ENCODE results near the gene PEX3. TPM values are rescaled to one million over a fixed set of nuclear protein-coding genes. Genes with fewer than 3 reads are reported as not detected.
A peak's percentile ranks its signal among the peaks of the same experiment; 100 is the strongest.
"Not testable (repeated sequence)": the region's sequence is repeated elsewhere in the genome, so short reads cannot be mapped to it uniquely, and the experiment has no call there.

Gene PEX3
- total RNA-seq, 1 donor from 2014 or later: 27.1 TPM

DNA sequence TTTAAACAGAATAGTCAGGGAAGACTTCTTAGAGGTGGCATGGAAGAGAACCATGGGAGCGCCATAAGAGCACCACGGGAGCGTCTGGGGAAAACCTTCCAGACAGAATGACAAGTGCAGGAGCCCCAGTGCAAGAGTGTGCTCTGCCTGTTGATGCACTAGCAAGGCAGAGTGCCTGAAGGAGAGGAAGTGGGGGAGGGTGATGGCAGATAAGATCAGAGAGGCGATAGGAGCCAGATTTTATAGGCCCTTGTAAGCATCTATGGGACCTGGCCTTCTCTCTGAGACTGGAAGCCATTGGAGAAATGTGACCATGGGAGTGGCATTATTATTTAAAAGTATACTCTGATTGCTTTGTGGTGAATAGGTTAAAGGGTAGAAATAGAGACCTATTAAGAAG is 47.8 kb downstream of the PEX3 start:
- intact Hi-C loops (cut with DNase I): loop anchor here (5.0 kb wide), 1 partner anchor 361 kb away; no protein-coding TSS in a partner anchor
- DNase-seq (ENCODE audit: low spot score) (no peak), ATAC-seq (no peak)

- ATAC-seq (no peak), DNase-seq (ENCODE audit: low spot score) (no peak)
- intact Hi-C loops (cut with DNase I): no loop called here
Observed at GRCh38 chr6:143501851-143502250, 51.2 kb downstream of the PEX3 start.

- intact Hi-C loops (cut with DNase I): no loop called here
- ATAC-seq (no peak), DNase-seq (ENCODE audit: low spot score) (no peak)
Observed at GRCh38 chr6:143504369-143504768, 53.8 kb downstream of the PEX3 start.

- intact Hi-C loops (cut with DNase I): no loop called here
- DNase-seq (ENCODE audit: low spot score) (no peak), ATAC-seq (no peak)
Observed at GRCh38 chr6:143505111-143505510, 54.5 kb downstream of the PEX3 start.

GRCh38 chr6:143505537-143505936 is 54.9 kb downstream of the PEX3 start:
- intact Hi-C loops (cut with DNase I): no loop called here
- ATAC-seq (no peak), DNase-seq (ENCODE audit: low spot score) (no peak)

DNA sequence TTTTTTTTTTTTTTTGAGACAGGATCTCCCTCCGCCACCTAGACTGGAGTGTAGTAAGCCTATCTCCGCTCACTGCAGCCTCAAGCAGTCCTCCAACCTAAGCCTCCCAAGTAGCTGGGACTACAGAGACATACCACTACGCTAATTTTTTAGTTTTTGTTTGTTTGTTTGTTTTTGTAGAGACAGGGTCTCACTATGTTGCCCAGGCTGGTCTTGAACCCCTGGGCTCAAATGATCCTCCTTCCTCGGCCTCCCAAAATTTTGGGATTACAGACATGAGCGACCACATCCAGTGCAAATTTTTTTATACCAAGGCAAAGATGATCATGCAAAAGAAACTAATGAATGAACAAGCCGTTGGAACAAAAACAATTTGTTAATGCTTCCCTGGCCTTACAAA is 55.6 kb downstream of the PEX3 start:
- intact Hi-C loops (cut with DNase I): no loop called here
- DNase-seq (ENCODE audit: low spot score): no peak
- no peak for ATAC-seq

GRCh38 chr6:143506620-143507019 is 56.0 kb downstream of the PEX3 start:
- intact Hi-C loops (cut with DNase I): no loop called here
- ATAC-seq: no peak
- no peak for DNase-seq (ENCODE audit: low spot score)

DNA sequence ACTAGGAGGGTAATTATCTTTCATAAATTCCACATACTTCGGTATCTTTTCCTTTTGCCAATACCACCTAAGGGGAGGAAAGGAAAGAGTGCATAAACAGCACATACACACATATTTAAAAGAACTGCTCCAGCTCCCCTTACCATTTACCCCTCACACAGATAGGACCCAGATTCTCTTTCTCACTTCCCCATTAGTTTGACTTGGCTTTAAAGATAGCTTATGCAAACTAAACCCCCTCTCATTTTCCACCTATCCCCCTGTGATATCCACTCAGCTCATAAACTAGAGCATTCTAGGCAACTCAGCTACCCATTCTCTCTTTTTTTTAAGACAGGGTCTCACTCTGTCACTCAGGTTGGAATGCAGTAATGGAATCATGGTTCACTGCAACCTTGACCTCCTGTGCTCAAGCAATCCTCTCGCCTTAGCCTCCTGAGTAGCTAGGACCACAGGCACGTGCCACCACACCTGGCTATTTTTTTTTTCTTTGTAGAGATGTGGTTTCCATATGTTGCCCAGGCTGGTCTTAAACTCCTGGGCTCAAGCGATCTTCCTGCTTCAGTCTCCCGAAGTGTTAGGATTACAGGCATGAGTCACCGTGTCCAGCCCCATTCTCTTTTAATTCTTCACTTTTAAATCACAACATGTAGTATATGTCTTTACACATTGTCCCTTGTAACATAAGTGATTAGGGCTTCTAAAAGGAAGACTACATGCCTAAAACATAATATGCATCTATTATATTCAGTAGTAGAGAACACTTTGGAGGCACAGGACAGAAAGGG is 56.9 kb downstream of the PEX3 start:
- intact Hi-C loops (cut with DNase I): no loop called here
- ATAC-seq (no peak), DNase-seq (ENCODE audit: low spot score) (no peak)

DNA sequence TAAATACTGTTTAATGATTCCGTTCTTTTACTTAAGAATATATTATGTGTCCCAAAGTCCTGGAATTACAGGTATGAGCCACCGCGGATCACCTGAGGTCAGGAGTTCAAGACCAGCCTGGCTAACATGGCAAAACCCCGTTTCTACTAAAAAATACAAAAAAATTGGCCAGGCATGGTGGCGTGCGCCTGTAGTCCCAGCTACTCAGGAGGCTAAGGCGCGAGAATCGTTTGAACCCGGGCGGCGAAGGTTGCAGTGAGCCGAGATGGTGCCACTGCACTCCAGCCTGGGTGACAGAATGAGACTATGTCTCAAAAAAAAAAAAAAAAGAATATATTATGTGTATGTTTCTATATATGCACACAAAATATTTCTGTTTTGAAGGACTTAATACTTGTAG is 59.7 kb downstream of the PEX3 start:
- ATAC-seq; intact Hi-C loops (cut with DNase I): not testable (repeated sequence)

GRCh38 chr6:143510991-143511891 is 60.6 kb downstream of the PEX3 start, which contains the start of gene FUCA2:
Gene FUCA2 (minus strand): TSS chr6:143511720. CDS start chr6:143511634, 86 bp downstream.
- ATAC-seq (peak; percentile 96), DNase-seq (ENCODE audit: low spot score) (peak; percentile 93)
- intact Hi-C loops (cut with DNase I): no loop called here

More for the DNA sequence above, 59.7 kb downstream of the PEX3 start:
- not testable (repeated sequence) for DNase-seq (ENCODE audit: low spot score)

GRCh38 chr6:143513410-143513809 is 62.8 kb downstream of the PEX3 start:
- ATAC-seq: no peak
- intact Hi-C loops (cut with DNase I): no loop called here
- no peak for DNase-seq (ENCODE audit: low spot score)

GRCh38 chr6:143515061-143515760 is 64.6 kb downstream of the PEX3 start:
- no peak for ATAC-seq
- intact Hi-C loops (cut with DNase I): no loop called here
- DNase-seq (ENCODE audit: low spot score): no peak

- no peak for ATAC-seq
Observed at GRCh38 chr6:143515766-143516355, 65.3 kb downstream of the PEX3 start.

GRCh38 chr6:143516690-143517446 is 66.3 kb downstream of the PEX3 start:
- intact Hi-C loops (cut with DNase I): no loop called here
- no peak for ATAC-seq
- DNase-seq (ENCODE audit: low spot score): no peak

More at GRCh38 chr6:143515766-143516355, 65.3 kb downstream of the PEX3 start:
- intact Hi-C loops (cut with DNase I): no loop called here
- DNase-seq (ENCODE audit: low spot score): no peak

GRCh38 chr6:143517447-143517773 is 66.8 kb downstream of the PEX3 start:
- ATAC-seq (no peak), DNase-seq (ENCODE audit: low spot score) (no peak)
- intact Hi-C loops (cut with DNase I): no loop called here

GRCh38 chr6:143522039-143522600 is 71.5 kb downstream of the PEX3 start:
- intact Hi-C loops (cut with DNase I): no loop called here
- DNase-seq (ENCODE audit: low spot score): no peak
- no peak for ATAC-seq

DNA sequence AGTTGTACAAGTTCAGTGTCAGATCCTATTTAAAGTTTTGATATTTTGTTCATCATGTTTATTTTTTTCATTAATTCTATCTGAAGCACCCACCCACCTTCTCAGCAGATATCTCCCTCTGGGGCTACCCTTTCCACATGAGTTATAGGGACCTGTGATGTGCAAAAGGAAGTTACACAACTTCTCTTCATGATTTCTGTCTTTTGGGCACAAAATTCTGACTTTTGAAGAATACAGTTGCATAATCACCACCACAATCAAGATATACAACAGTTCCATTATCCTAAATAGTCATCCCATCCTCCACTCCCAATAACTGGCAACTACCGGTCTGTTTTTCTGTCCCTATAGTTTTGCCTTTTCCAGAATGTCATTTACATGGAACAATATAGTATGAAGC is 74.8 kb downstream of the PEX3 start:
- ATAC-seq (no peak), DNase-seq (ENCODE audit: low spot score) (no peak)
- intact Hi-C loops (cut with DNase I): no loop called here

DNA sequence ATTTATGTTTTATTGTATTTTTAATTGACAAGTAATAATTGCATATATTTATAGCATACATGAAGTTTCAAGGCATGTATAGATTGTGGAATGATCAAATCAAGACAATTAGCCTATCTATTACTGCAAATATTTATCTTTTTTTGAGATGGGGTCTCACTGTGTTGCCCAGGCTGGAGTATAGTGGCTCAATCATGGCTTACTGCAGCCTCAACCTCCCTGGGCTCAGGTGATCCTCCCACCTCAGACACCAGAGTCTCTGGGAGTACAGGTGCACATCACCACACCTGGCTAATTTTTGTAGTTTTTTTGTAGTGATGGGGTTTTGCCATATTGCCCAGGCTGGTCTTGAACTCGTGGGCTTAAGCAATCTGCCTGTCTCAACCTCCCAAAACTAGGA is 77.1 kb downstream of the PEX3 start:
- no peak for DNase-seq (ENCODE audit: low spot score)
- ATAC-seq: no peak
- intact Hi-C loops (cut with DNase I): no loop called here

Data from sciatic nerve (tissue), 2 donors.